Fibroblast of lung (primary cell): Measurements from ENCODE around the gene ANKRD34B.

Experiments
- EZH2 ChIP-seq: IDR thresholded peaks from 2 replicates; pipeline ENCODE4 v1.5.1; 2012; ENCODE audit warnings: low read length, control low read depth, mild to moderate bottlenecking; ENCODE audit errors: missing control alignments
- TF ChIP-seq, protein P1 (sequence below), 2 donors: IDR thresholded peaks in 1 of 2; conservative IDR thresholded peaks in 1 of 2; 1 replicate in 1 of 2; 2 replicates in 1 of 2; pipeline ENCODE4 v1.5.1; 2011 to 2012; ENCODE audit warnings: low read length in 2 of 2, control low read depth in 1 of 2, inconsistent platforms in 1 of 2, low read depth in 1 of 2, mild to moderate bottlenecking in 1 of 2

GRCh38 chr5:80555099-80555498 lies 15.0 kb downstream of the ANKRD34B start:
- TF ChIP-seq, protein P1, sequence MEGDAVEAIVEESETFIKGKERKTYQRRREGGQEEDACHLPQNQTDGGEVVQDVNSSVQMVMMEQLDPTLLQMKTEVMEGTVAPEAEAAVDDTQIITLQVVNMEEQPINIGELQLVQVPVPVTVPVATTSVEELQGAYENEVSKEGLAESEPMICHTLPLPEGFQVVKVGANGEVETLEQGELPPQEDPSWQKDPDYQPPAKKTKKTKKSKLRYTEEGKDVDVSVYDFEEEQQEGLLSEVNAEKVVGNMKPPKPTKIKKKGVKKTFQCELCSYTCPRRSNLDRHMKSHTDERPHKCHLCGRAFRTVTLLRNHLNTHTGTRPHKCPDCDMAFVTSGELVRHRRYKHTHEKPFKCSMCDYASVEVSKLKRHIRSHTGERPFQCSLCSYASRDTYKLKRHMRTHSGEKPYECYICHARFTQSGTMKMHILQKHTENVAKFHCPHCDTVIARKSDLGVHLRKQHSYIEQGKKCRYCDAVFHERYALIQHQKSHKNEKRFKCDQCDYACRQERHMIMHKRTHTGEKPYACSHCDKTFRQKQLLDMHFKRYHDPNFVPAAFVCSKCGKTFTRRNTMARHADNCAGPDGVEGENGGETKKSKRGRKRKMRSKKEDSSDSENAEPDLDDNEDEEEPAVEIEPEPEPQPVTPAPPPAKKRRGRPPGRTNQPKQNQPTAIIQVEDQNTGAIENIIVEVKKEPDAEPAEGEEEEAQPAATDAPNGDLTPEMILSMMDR (conservative IDR thresholded peaks at IDR 0.05 in 1 of 2, IDR thresholded peaks at IDR 0.05 in 1 of 2; ENCODE audit: low read depth in 1 of 2, low read length in 2 of 2) = no peak
- no peak for TF ChIP-seq EZH2
